Erythroblast (primary cell): ENCODE measurements around the gene AFG3L2.

Source experiments
- GATA1 ChIP-seq: IDR thresholded peaks from 2 replicates; pipeline ENCODE4 v1.6.1; 2011; ENCODE audit warnings: low read depth, mild to moderate bottlenecking, control low read depth, low read length, moderate library complexity
- POLR2A ChIP-seq: IDR thresholded peaks from 2 replicates; pipeline ENCODE4 v1.6.1; 2011; ENCODE audit warnings: mild to moderate bottlenecking, low read length

DNA sequence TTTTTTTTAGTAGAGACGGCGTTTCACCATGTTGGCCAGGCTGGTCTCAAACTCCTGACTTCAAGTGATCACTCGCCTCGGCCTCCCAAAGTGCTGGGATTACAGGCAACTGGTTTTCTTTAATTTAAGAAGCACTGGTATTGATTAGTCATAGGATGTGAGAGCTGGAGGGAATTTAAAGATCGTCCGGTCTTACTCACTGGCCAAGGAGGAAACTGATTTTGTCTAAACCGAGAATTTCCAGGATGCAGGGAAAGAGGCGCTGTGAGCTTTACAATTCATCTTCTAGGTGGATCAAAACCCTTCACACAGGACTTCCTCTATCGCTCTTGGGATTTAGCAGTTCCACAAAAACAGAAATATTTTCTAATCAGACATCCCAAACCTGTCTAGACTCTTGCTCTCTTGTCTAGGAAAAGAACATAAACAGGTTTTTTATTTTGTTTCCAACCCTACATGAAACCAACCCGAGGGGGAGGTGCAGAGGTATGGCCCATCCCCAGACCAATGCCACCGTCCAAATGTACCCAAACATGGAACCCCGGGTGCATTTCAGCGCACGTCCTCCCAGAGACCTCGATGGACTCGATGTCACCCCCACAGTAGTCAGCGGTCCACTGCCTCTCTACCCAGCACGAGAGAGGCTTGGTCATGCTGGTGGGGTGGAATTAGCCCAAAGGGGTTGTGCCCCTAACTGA lies 81.5 kb downstream of the AFG3L2 start:
- TF ChIP-seq POLR2A (no peak), GATA1 (no peak)
